Parathyroid adenoma (tissue), 2 donors: ENCODE results near the gene LACTBL1.

Source experiments
- H2AFZ ChIP-seq: fragments of 300-600 bp; sonication (generic); one replicate; pipeline ENCODE4 v1.7.0; 2017; ENCODE audit warnings: antibody characterized with exemption, mild to moderate bottlenecking
- H3K27ac ChIP-seq: fragments of 300-600 bp; sonication (generic); one replicate; pipeline ENCODE4 v1.7.0; 2017
- H3K27me3 ChIP-seq: fragments of 300-600 bp; sonication (generic); one replicate; pipeline ENCODE4 v1.7.0; 2017; ENCODE audit warnings: low read length; ENCODE audit not compliant: control insufficient read depth, insufficient read depth
- H3K36me3 ChIP-seq: fragments of 300-600 bp; sonication (generic); one replicate; pipeline ENCODE4 v1.7.0; 2017; ENCODE audit warnings: low read length; ENCODE audit not compliant: control insufficient read depth, insufficient read depth
- H3K4me1 ChIP-seq: fragments of 300-600 bp; sonication (generic); one replicate; pipeline ENCODE4 v1.7.0; 2017; ENCODE audit warnings: control low read depth
- H3K4me2 ChIP-seq: fragments of 300-600 bp; sonication (generic); one replicate; pipeline ENCODE4 v1.7.0; 2017; ENCODE audit warnings: low read length
- H3K4me3 ChIP-seq: fragments of 300-600 bp; sonication (generic); one replicate; pipeline ENCODE4 v1.7.0; 2017; ENCODE audit warnings: low read depth, low read length
- H3K79me2 ChIP-seq: fragments of 300-600 bp; sonication (generic); one replicate; pipeline ENCODE4 v1.7.0; 2017; ENCODE audit warnings: control low read depth
- H3K9ac ChIP-seq: fragments of 300-600 bp; sonication (generic); one replicate; pipeline ENCODE4 v1.7.0; 2017; ENCODE audit warnings: mild to moderate bottlenecking
- H3K9me3 ChIP-seq: fragments of 300-600 bp; sonication (generic); one replicate; pipeline ENCODE4 v1.7.0; 2017; ENCODE audit warnings: low read length; ENCODE audit not compliant: control insufficient read depth
- TF ChIP-seq, protein P1 (sequence below): fragments of 300-600 bp; sonication (generic); IDR thresholded peaks from one replicate; pipeline ENCODE4 v1.7.0; 2017; ENCODE audit warnings: antibody characterized with exemption, mild to moderate bottlenecking
- donor health status: primary hyperparathyroidism.

The LACTBL1 gene, protein sequence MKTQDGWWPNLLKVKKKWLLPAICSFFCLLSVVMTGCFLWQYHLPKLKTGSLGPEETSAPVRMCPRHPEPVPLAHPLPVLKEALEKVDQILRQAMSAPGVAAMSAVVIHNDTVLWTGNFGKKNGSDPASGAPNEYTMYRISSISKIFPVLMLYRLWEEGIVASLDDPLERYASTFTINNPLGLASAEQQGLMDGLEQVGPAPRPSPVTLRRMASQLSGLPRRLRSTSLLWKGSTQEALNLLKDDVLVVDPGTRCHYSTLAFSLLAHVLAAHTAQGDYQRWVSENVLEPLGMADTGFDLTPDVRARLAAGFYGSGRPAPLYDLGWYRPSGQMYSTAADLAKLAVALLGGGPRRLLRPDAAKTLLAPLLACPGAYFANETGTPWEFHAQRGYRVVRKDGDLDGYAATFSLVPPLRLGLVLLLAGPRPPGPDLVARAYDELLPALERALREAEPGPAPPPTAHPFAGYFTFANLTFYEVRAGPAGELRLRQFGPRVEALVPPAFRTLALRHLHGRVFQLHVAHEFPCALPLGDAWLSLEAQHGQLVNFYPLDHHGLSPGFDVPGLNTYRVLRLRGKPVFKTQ

DNA sequence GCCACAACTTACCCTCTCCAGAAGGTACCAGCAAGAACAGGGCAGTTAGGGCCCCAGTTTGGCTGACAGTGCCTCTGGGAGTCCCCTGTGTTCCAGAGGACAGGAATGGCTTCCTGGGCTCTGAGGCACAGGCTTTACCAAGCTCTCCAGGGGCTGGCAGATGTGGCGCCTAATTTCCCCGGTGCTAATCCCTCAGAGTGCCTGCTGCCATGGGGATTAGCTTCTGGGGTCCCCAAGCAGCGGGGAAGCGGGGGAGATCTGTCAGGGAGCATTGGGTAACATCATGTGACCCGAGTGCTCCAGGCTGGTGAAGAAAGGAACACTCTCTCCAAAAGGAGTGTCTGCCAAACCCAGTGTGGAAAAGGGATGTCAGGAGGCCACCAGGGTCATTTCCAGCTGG, at the start of gene LACTBL1:
Gene LACTBL1, minus strand, starts transcription at position 107 of the 400 bp plus-strand sequence. CDS start 550 bp downstream, outside the sequence.
- no peak within 1 kb of the TSS for H2AFZ ChIP-seq

DNA sequence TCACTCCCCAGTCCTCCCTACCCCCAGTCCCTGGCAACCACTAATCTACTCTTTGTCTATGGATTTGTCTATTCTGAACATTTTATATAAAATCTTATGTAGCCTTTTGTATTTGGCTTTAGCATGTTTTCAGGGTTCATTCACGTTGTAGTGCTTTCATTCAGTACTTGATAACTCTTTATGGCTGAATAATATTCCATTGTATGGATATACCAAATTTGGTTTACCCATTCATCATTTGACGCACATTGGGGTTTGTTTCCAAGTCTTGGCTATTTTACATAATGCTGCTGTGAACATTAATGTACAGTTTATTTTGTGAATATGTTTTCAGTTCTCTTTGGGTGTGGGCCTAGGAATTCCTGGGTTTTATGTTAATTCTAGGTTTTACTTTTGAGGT, 49.2 kb upstream of the LACTBL1 start:
- Histone ChIP-seq H3K79me2 (peaks cover 6% of the 10 kb centered on the region), H3K4me2 (no peak overlapping the region), H3K27me3 (no peaks in the 10 kb centered on the region), H2AFZ (no peak overlapping the region), H3K9me3 (no peaks in the 10 kb centered on the region), H3K4me1 (no peaks in the 10 kb centered on the region), H3K36me3 (no peaks in the 10 kb centered on the region), H3K27ac (no peak overlapping the region), H3K9ac (no peak overlapping the region), H3K4me3 (no peak overlapping the region)
- TF ChIP-seq, protein P1, sequence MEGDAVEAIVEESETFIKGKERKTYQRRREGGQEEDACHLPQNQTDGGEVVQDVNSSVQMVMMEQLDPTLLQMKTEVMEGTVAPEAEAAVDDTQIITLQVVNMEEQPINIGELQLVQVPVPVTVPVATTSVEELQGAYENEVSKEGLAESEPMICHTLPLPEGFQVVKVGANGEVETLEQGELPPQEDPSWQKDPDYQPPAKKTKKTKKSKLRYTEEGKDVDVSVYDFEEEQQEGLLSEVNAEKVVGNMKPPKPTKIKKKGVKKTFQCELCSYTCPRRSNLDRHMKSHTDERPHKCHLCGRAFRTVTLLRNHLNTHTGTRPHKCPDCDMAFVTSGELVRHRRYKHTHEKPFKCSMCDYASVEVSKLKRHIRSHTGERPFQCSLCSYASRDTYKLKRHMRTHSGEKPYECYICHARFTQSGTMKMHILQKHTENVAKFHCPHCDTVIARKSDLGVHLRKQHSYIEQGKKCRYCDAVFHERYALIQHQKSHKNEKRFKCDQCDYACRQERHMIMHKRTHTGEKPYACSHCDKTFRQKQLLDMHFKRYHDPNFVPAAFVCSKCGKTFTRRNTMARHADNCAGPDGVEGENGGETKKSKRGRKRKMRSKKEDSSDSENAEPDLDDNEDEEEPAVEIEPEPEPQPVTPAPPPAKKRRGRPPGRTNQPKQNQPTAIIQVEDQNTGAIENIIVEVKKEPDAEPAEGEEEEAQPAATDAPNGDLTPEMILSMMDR: no peak

More for the DNA sequence above, at the start of gene LACTBL1:
- Histone ChIP-seq H3K27me3 (no peaks in the 10 kb centered on the region), H3K4me2 (no peak within 1 kb of the TSS), H3K79me2 (no peaks in the 10 kb centered on the region), H3K4me1 (no peaks in the 10 kb centered on the region), H3K36me3 (no peaks in the 10 kb centered on the region), H3K9me3 (no peaks in the 10 kb centered on the region), H3K4me3 (no peak within 1 kb of the TSS), H3K27ac (no peak within 1 kb of the TSS), H3K9ac (no peak within 1 kb of the TSS)
- TF ChIP-seq, protein P1: no peak

DNA sequence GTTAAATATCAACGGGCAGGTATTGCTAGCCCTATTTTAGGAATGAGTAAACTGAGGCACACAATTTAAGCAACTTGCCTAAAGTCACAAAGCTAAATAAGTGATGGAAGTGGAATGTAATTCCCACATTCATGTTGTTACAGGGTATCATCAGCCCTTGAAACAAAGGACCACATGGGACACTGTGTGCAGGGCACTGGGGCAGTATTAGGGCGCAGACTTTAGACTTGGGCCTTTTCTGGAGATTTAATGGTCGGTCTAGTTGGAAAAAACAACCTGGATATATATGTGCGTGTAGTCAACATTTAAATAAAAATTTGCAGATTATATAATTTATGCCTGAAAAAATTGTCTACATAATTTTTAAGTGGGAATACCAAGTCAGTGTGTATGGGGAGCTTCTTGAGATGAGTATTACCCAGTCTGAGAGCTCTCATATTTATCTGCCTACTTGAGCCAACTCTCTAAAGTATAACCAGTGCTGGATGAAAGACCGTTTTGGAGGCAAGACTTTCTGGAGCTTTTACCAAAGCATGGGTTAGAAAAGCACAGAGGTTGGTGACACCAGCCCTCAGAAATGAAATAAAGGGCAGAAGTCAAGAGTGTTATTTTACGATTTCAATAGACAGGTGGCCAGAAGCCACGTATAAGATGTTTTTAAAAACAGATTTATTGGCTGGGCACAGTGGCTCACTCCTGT, 48.2 kb upstream of the LACTBL1 start:
- peak overlapping the region; percentile 93 for H3K4me3 ChIP-seq
- TF ChIP-seq, protein P1: no peak

DNA sequence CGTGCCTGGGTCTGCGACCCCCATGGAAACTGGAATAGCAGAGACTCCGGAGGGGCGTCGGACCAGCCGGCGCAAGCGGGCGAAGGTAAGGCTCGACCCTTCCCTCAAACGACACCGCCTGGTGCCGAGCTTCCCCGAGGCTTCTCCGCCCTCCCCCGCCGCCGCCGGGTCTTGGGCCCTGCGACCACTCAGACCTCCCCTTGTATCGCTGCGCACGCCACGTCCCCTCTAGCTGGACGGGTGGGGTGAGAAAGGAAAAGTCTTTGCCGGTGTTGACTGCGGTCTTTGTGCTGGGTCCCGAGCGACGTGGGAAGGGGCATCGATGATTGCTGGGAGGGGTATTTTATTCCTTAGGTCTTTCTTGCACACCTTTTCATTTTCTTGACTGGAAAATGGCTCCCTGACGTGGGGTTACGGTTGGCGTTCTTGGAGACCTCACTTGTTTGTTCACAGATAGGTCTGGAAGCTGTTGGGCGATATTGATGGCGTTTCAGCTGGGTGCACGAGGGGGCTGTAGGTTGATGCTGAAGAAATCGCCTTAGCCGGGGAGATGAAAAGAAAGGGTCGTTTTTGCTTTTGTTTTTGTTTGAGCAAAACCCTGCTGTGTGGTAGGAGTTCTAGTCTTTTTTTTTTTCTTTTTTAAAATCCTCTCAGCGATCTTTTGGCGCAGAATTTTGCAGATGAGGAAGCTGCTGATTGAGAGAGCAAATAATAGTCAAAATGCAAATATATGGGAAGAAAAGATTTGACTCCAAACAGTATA, 47.4 kb upstream of the LACTBL1 start:
- H3K9ac ChIP-seq: peak overlapping the region; percentile 84
- H3K79me2 ChIP-seq: peaks cover 6% of the 10 kb centered on the region
- H3K9me3 ChIP-seq: no peaks in the 10 kb centered on the region
- H3K4me3 ChIP-seq: peak overlapping the region; percentile 93
- H3K27ac ChIP-seq: peak overlapping the region; percentile 81
- no peaks in the 10 kb centered on the region for H3K4me1 ChIP-seq
- peak overlapping the region; percentile 99 for H3K4me2 ChIP-seq
- no peaks in the 10 kb centered on the region for H3K36me3 ChIP-seq
- H2AFZ ChIP-seq: peak overlapping the region; percentile 87
- TF ChIP-seq, protein P1: no peak
- H3K27me3 ChIP-seq: no peaks in the 10 kb centered on the region

More for the DNA sequence above, 48.2 kb upstream of the LACTBL1 start:
- peak overlapping the region; percentile 99 for H3K4me2 ChIP-seq
- H2AFZ ChIP-seq: no peak overlapping the region
- H3K4me1 ChIP-seq: no peaks in the 10 kb centered on the region
- no peak overlapping the region for H3K27ac ChIP-seq
- H3K9ac ChIP-seq: no peak overlapping the region
- H3K36me3 ChIP-seq: no peaks in the 10 kb centered on the region
- H3K9me3 ChIP-seq: no peaks in the 10 kb centered on the region
- no peaks in the 10 kb centered on the region for H3K27me3 ChIP-seq
- peaks cover 6% of the 10 kb centered on the region for H3K79me2 ChIP-seq
